HK-2 (cell line): ENCODE results near the gene ATP5MK.
"Not testable (repeated sequence)": the region's sequence is repeated elsewhere in the genome, so short reads cannot be mapped to it uniquely, and the experiment has no call there.

ENCODE experiments used
- DNase-seq: peaks from one replicate; pipeline ENCODE4 v3.0.0-alpha.2; 2018; ENCODE audit not compliant: unreplicated experiment

ATP5MK gene

DNA sequence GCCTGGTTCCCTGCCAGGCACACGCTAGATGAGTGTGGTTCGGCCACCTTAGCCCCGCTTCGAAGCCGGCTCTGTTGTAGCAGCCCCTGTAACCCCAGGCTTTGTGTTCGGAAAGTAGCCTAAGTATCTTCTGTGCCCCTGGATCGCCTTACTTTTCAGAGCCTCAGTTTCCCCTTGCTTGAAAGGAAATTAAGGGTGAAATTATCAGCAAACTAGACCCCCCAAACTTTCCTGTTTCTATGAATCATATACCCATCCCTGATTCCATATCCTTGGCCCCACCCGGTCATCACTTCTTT lies 463 bp upstream of the ATP5MK start:
- DNase-seq: no peak

DNA sequence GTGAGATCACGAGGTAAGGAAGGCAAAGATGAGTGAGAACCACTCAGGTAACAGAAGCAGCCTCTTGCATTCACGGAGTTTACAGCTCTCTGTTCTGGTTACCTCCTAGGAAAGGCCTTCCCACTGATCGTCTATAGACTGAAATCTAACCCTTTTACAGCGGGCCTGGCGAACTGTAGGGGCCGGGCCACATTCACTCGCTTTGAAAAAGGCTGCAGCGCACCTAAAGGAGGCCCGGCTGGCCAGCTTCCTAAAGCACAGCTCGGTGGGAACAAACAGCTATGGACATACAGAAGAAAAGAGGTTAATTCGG lies 565 bp downstream of the ATP5MK start:
- peak; percentile 25 for DNase-seq

DNA sequence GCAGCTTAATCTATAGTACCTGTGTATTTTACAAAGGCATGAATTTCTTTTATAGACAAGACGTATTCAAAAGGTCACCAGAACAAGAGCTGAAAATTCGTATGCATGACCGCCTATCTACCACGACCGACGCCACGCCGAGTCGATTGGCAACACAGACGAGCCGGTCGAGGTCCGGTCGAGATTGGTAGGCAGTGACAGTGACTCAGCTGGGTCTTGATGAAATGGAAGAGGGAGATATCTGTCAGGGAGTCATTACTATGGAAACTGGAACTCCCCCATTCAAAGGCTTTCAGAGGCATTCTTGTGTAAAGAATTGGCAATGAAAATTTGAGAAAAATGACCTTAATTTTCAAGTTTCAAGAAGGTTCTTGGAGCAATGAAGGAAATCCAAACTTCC lies 2.1 kb downstream of the ATP5MK start:
- peak; percentile 21 for DNase-seq

GRCh38 chr10:103382769-103383168 lies 13.5 kb downstream of the ATP5MK start:
- no peak for DNase-seq

DNA sequence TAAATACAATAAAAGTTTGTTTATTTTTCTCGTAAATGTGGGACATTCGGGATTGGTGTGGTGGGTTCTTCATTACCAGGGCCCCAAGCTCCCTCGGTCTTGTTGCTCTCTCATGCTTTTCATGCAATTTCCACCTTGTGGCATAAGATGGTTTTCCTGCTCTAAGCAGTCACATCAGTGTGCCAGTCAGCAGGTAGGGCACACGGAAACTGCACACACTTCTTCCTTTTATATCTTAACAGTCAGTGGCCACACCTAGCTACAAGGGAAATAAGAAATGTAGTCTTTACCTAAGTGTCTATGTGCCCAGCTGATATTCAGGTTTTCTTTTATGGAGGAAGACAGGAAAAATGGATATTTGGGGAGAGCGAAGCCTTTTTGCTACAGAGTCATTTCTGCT lies 22.0 kb downstream of the ATP5MK start:
- no peak for DNase-seq

- no peak for DNase-seq
Observed at GRCh38 chr10:103373544-103373943, 22.7 kb downstream of the ATP5MK start.

- DNase-seq: peak; percentile 96
Observed at GRCh38 chr10:103367782-103368518, 28.3 kb downstream of the ATP5MK start, which contains the start of gene TAF5. Gene TAF5, plus strand, starts transcription at chr10:103367976. Its CDS starts 14 bp downstream, at chr10:103367990.

DNA sequence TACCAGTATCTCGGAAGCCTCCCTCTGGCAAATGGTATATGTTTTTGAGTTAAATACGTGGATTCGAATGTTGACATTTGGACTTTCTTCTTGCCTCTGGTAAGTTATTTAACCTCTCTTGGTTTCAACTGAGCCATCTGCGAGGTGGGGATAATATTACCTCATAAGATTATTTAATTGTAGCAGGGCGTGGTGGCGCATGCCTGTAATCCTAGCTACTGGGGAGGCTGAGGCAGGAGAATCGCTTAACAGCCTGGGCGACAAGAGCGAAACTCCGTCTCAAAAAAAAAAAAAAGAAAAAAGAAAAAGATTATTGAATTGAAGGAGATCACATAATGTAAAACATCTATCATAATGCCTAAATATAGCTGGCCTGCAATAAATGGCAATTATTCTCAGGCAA lies 28.9 kb downstream of the ATP5MK start:
- DNase-seq: peak; percentile 7

GRCh38 chr10:103360791-103361190 lies 35.5 kb downstream of the ATP5MK start:
- DNase-seq: peak; percentile 14

DNA sequence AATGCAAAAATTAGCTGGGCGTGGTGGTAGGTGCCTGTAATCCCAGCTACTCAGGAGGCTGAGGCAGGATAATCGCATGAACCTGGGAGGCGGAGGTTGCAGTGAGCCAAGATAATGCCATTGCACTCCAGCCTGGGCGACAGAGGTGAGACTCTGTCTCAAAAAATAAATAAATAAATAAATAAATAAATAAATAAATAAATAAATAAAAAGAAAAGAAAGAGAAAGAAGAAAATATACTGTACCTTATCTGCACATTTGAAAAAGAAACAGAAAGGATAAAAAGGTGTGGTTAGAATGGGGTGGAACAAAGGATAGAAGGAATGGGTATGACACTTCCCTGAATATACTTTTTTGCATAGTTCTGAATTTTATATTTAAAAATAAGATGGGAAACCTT lies 36.8 kb downstream of the ATP5MK start:
- not testable (repeated sequence) for DNase-seq

DNA sequence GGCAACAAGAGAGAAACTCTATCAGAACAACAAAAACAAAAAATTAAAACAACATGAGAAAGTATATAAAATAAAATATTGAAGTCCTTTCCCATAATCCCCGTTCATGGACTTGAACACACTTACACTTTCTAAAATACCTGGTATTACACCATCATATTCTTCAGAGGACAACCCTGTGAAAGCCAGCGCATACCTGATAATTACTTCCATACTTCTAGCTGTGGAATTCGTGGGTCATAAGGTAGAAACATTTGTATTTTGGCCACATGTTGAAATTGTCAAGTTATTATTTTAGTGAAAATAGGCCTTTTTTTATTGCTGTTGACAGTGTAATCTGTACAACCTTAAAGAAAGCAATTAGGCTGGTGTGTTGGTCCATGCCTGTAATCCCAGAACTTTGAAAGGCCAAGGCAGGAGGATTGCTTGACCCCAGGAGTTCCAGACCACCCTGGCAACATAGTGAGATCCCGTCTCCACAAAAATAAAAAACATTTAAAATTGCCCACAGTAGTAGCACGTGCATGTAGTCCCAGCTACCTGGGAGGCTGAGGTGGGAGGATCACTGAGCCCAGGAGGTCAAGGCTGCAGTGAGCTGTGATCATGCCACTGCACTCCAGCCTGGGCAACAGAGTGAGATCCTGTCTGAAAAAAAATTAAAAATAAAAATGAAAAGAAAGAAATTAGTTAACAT lies 40.2 kb downstream of the ATP5MK start:
- no peak for DNase-seq

DNA sequence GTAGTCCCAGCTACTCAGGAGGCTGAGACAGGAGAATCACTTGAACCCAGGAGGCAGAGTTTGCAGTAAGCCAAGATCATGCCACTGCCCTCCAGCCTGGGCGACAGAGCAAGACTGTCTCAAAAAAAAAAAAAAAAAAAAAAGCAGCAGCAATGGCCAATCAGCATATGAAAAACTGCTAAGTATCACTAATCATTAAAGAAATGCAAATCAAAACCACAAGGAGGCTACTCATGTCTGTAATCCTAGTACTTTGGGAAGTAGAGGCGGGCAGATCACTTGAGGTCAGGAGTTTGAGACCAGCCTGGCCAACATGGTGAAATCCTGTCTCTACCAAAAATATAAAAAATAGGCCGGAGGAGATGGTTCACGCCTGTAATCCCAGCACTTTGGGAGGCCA lies 41.7 kb downstream of the ATP5MK start:
- DNase-seq: not testable (repeated sequence)

- no peak for DNase-seq
Observed at GRCh38 chr10:103353281-103353680, 43.0 kb downstream of the ATP5MK start.

- DNase-seq: peak; percentile 93
Observed at GRCh38 chr10:103350517-103351260, 45.6 kb downstream of the ATP5MK start, which contains the start of gene PCGF6. Gene PCGF6, minus strand, starts transcription at chr10:103351140. Its CDS starts 74 bp downstream, at chr10:103351066.

- DNase-seq: no peak
Observed at GRCh38 chr10:103350175-103350516, 46.1 kb downstream of the ATP5MK start.
